ENCODE data around the gene LTC4S. TPM values are rescaled to one million over a fixed set of nuclear protein-coding genes. Genes with fewer than 3 reads are reported as not detected.

Gene LTC4S
- total and polyA plus RNA-seq, 4 donors, result 1.9 to 10.7 (median 8.4) TPM

DNA sequence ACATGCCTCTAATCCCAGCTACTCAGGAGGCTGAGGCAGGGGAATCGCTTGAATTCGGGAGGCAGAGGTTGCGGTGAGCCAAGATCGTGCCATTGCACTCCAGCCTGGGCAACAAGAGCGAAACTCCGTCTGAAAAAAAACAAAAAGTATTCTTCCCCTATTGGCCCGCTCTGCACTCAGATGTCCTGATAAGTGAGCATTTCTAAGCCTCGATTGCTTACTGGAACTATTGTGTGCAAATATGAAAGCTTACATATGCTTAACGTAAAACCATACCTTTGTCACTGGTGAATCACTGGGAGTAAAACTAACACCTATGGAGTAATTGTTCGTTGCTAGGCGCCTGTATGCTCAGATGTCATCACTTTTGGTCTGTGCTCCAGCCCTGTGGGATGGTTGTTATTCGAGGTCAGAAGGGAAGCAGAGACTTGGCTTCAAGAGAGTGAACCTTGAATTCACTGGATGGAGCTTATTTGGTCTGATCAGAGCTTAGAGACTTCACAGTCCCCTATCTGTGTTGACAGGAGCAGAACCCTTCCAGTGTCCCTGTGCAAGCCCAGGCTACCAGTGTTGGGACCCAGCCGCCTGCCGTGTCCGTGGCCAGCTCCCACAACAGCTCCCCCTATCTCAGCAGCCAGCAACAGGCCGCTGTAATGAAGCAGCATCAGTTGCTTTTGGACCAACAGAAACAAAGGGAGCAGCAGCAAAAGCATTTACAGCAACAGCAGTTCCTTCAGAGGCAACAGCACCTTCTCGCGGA, 25.3 kb upstream of the LTC4S start:
- no peak for DNase-seq (ENCODE audit: low read depth in 4 of 6, low spot score in 6 of 6)
- peaks cover 3% of the 10 kb centered on the region for H3K4me1 ChIP-seq (ENCODE audit: control insufficient read depth, insufficient read depth, low read length)
- H3K27ac ChIP-seq (ENCODE audit: low read depth, low read length), result no peak overlapping the region
- WGBS (ENCODE audit: insufficient coverage), result 89% methylated on average over 12 of the region's 18 CpGs
- no peaks in the 10 kb centered on the region for H3K27me3 ChIP-seq (ENCODE audit: control insufficient read depth, insufficient read depth, low read length)
- no peaks in the 10 kb centered on the region for H3K9me3 ChIP-seq (ENCODE audit: control insufficient read depth, insufficient read depth, low read length)
- H3K4me3 ChIP-seq (ENCODE audit: low read depth, low read length), result no peak overlapping the region
- peaks cover 67% of the 10 kb centered on the region for H3K36me3 ChIP-seq (ENCODE audit: control insufficient read depth, insufficient read depth, low read length)

DNA sequence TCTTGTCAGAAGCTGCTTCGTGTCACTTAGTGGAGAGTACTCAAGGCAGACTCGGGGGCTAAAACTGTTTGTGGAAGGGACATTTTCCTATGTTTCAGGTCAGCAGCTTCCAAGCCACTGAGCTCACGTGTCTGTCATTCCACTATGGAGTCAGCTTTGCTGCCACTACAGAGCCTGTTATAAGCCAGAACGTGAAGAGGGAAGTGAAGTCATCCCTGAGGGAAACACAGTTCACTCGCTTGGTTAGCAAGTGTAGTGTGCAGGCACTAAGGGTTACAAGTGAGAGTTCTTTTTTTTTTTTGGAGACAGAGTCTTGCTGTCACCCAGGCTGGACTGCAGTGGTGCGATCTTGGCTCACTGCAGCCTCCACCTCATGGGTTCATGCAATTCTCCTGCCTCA, 24.5 kb upstream of the LTC4S start:
- Histone ChIP-seq H3K9me3 (ENCODE audit: control insufficient read depth, insufficient read depth, low read length) (no peaks in the 10 kb centered on the region), H3K36me3 (ENCODE audit: control insufficient read depth, insufficient read depth, low read length) (peaks cover 74% of the 10 kb centered on the region), H3K4me1 (ENCODE audit: control insufficient read depth, insufficient read depth, low read length) (no peaks in the 10 kb centered on the region), H3K4me3 (ENCODE audit: low read depth, low read length) (no peak overlapping the region), H3K27ac (ENCODE audit: low read depth, low read length) (no peak overlapping the region), H3K27me3 (ENCODE audit: control insufficient read depth, insufficient read depth, low read length) (no peaks in the 10 kb centered on the region)
- DNase-seq (ENCODE audit: low read depth in 4 of 6, low spot score in 6 of 6), result no peak
- 88% methylated on average over 6 of the region's 6 CpGs for WGBS (ENCODE audit: insufficient coverage)

DNA sequence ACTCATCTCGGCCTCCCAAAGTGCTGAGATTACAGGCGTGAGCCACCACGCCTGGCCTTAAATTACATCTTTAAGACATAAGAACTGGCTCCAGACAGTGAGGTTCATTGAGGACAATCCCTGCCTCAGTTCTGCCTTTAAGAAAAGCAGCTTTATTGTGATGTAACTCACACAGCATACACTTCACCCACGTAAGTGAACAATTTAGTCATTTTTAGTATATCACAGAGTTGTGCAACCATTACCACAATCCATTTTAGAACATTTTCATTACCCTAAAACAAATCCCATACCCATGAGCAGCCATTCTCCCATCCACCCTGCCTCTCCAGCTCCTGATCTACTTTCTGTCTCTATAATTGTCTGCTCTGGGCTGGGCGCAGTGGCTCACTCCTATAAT, 24.0 kb upstream of the LTC4S start:
- H3K36me3 ChIP-seq (ENCODE audit: control insufficient read depth, insufficient read depth, low read length), result peaks cover 79% of the 10 kb centered on the region
- no peaks in the 10 kb centered on the region for H3K4me1 ChIP-seq (ENCODE audit: control insufficient read depth, insufficient read depth, low read length)
- H3K27me3 ChIP-seq (ENCODE audit: control insufficient read depth, insufficient read depth, low read length), result no peaks in the 10 kb centered on the region
- no peak overlapping the region for H3K4me3 ChIP-seq (ENCODE audit: low read depth, low read length)
- no peak for DNase-seq (ENCODE audit: low read depth in 4 of 6, low spot score in 6 of 6)
- no peak overlapping the region for H3K27ac ChIP-seq (ENCODE audit: low read depth, low read length)
- 100% methylated on average over 4 of the region's 5 CpGs for whole genome bisulfite sequencing (ENCODE audit: insufficient coverage)
- H3K9me3 ChIP-seq (ENCODE audit: control insufficient read depth, insufficient read depth, low read length), result no peaks in the 10 kb centered on the region

DNA sequence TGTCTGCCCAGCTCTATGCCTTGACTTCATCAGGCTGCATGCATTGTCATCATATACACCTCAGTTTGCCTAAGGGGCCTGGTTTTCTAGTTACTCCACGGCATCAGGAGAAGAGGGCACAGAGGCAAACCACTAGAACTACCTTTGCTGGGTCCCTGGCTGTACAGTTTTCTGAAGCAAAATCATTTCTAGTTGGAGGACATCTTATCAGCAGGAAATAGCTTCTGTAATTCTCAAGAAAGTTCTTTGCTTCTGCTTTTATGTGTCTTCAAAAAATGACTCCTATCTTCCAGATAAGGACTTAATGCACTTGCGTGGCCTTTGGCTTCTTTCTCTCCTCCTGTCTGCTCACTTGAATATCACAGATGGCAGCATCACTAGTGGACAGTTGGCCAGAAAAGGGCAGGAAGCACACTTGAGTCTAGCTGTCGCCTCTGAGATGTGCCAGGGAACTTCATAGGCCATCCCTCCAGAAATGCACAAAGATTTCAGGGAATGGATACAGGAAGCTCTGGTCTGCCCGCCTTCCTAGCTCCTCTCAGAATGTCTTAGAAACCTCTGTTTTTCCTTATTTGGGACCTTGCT, 22.4 kb upstream of the LTC4S start:
- no peak overlapping the region for H3K4me3 ChIP-seq (ENCODE audit: low read depth, low read length)
- no peak for DNase-seq (ENCODE audit: low read depth in 4 of 6, low spot score in 6 of 6)
- no peak overlapping the region for H3K27ac ChIP-seq (ENCODE audit: low read depth, low read length)
- 97% methylated on average over 4 of the region's 4 CpGs for WGBS (ENCODE audit: insufficient coverage)
- no peaks in the 10 kb centered on the region for H3K27me3 ChIP-seq (ENCODE audit: control insufficient read depth, insufficient read depth, low read length)
- peaks cover 75% of the 10 kb centered on the region for H3K36me3 ChIP-seq (ENCODE audit: control insufficient read depth, insufficient read depth, low read length)
- H3K4me1 ChIP-seq (ENCODE audit: control insufficient read depth, insufficient read depth, low read length), result no peaks in the 10 kb centered on the region
- H3K9me3 ChIP-seq (ENCODE audit: control insufficient read depth, insufficient read depth, low read length), result no peaks in the 10 kb centered on the region

DNA sequence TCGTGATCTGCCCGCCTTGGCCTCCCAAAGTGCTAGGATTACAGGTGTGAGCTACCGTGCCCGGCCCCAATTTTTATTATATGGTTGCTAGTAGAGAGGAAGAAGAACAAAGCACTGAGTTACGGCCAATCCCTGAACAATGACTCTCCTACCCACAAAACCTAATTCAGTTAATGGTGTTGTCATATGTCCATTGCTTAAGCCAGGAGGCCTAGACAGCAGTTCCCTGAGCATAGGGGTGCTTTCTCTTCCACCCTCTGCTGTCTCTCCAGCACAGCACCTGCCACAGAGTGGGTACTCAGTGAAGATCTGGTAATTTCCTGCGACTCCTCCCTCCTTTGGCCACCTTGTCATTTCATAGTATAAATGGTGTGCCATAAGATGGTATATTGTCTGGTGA, 21.4 kb upstream of the LTC4S start:
- Histone ChIP-seq H3K4me3 (ENCODE audit: low read depth, low read length) (no peak overlapping the region), H3K36me3 (ENCODE audit: control insufficient read depth, insufficient read depth, low read length) (peaks cover 78% of the 10 kb centered on the region), H3K27ac (ENCODE audit: low read depth, low read length) (no peak overlapping the region), H3K4me1 (ENCODE audit: control insufficient read depth, insufficient read depth, low read length) (no peaks in the 10 kb centered on the region), H3K9me3 (ENCODE audit: control insufficient read depth, insufficient read depth, low read length) (no peaks in the 10 kb centered on the region), H3K27me3 (ENCODE audit: control insufficient read depth, insufficient read depth, low read length) (no peaks in the 10 kb centered on the region)
- DNase-seq (ENCODE audit: low read depth in 4 of 6, low spot score in 6 of 6), result no peak
- WGBS (ENCODE audit: insufficient coverage), result 100% methylated on average over 2 of the region's 6 CpGs

DNA sequence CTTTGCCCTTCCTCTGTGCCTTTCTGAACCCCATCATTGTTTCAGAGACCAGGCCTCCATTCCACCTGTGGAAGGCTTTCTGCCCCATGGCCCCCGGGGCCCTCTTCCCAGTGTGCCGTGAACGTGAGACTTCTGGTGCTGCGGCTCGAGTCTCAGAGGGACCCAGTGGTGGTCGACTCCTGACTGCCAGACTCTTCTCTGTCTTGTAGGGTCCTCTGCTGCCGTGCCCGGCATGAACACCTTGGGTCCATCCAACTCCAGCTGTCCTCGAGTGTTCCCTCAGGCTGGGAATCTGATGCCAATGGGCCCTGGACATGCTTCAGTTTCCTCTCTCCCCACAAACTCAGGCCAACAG, 20.1 kb upstream of the LTC4S start:
- peaks cover 83% of the 10 kb centered on the region for H3K36me3 ChIP-seq (ENCODE audit: control insufficient read depth, insufficient read depth, low read length)
- WGBS (ENCODE audit: insufficient coverage), result 98% methylated on average over 9 of the region's 9 CpGs

DNA sequence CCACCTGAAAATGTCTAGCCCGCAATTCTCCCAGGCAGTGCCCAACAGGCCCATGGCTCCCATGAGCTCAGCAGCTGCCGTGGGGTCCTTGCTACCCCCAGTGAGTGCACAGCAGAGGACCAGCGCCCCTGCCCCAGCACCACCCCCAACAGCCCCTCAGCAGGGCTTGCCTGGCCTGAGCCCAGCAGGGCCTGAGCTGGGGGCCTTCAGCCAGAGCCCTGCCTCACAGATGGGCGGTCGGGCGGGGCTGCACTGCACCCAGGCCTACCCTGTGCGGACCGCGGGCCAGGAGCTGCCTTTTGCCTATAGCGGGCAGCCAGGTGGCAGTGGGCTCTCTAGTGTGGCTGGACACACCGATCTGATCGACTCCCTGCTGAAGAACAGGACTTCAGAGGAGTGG, 19.3 kb upstream of the LTC4S start:
- Histone ChIP-seq H3K36me3 (ENCODE audit: control insufficient read depth, insufficient read depth, low read length) (peaks cover 85% of the 10 kb centered on the region), H3K27ac (ENCODE audit: low read depth, low read length) (no peak overlapping the region), H3K4me3 (ENCODE audit: low read depth, low read length) (no peak overlapping the region), H3K4me1 (ENCODE audit: control insufficient read depth, insufficient read depth, low read length) (peaks cover 3% of the 10 kb centered on the region), H3K27me3 (ENCODE audit: control insufficient read depth, insufficient read depth, low read length) (no peaks in the 10 kb centered on the region), H3K9me3 (ENCODE audit: control insufficient read depth, insufficient read depth, low read length) (no peaks in the 10 kb centered on the region)
- WGBS (ENCODE audit: insufficient coverage), result 93% methylated on average over 11 of the region's 12 CpGs
- DNase-seq (ENCODE audit: low read depth in 4 of 6, low spot score in 6 of 6), result no peak

More for the DNA sequence above, 20.1 kb upstream of the LTC4S start:
- no peak overlapping the region for H3K4me3 ChIP-seq (ENCODE audit: low read depth, low read length)
- peaks cover 3% of the 10 kb centered on the region for H3K4me1 ChIP-seq (ENCODE audit: control insufficient read depth, insufficient read depth, low read length)
- no peak overlapping the region for H3K27ac ChIP-seq (ENCODE audit: low read depth, low read length)
- H3K9me3 ChIP-seq (ENCODE audit: control insufficient read depth, insufficient read depth, low read length), result no peaks in the 10 kb centered on the region
- no peak for DNase-seq (ENCODE audit: low read depth in 4 of 6, low spot score in 6 of 6)
- no peaks in the 10 kb centered on the region for H3K27me3 ChIP-seq (ENCODE audit: control insufficient read depth, insufficient read depth, low read length)

DNA sequence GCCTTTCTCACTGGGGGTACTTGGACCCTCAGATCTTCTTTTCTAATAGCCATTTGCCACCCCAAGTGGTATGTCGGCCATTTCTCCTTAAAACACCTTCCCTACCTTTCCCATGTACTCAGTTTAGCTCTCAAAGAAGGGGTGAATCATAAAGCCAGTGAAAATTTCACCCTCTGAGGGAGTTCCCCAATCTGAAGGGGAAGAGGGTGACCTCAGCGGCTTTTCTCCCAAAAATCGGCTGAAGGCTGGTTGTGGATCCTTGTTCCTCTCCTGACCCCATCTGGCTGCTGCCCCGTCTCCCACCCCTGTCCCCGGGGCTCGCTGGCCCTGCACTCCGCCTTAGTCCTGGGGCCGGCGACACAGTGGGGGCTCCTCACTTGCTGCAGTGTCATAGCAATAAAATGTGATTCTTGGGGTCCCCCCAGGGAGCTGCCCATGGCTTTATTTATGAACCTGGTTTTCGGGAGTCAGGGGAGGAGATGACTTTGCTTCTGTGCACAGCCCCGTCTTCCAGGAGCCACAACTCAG, 17.3 kb upstream of the LTC4S start:
- peaks cover 83% of the 10 kb centered on the region for H3K36me3 ChIP-seq (ENCODE audit: control insufficient read depth, insufficient read depth, low read length)
- H3K27me3 ChIP-seq (ENCODE audit: control insufficient read depth, insufficient read depth, low read length), result no peaks in the 10 kb centered on the region
- DNase-seq (ENCODE audit: low read depth in 4 of 6, low spot score in 6 of 6), result no peak
- WGBS (ENCODE audit: insufficient coverage), result 94% methylated on average over 6 of the region's 11 CpGs
- H3K4me1 ChIP-seq (ENCODE audit: control insufficient read depth, insufficient read depth, low read length), result peaks cover 3% of the 10 kb centered on the region
- H3K9me3 ChIP-seq (ENCODE audit: control insufficient read depth, insufficient read depth, low read length), result no peaks in the 10 kb centered on the region
- H3K4me3 ChIP-seq (ENCODE audit: low read depth, low read length), result no peak overlapping the region
- H3K27ac ChIP-seq (ENCODE audit: low read depth, low read length), result no peak overlapping the region

DNA sequence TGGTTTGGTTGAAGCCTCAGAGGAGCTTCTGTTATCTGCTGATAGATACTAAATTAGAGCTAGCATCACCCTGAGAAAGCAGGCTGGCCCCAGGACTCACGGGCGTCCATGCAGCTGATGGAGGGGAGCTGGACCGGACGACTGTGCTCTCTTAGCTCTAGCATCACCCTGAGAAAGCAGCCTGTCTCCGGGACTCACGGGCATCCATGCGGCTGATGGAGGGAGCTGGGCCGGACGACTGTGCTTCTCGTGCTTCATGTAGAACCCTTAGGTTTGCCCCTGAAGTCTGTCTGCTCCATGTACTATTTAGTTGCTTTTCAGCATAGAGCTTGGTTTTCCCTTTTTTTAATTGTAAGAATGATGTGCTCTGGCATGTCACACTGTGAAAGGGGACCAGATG, 16.3 kb upstream of the LTC4S start:
- peaks cover 80% of the 10 kb centered on the region for H3K36me3 ChIP-seq (ENCODE audit: control insufficient read depth, insufficient read depth, low read length)
- WGBS (ENCODE audit: insufficient coverage), result 88% methylated on average over 10 of the region's 10 CpGs
- H3K27ac ChIP-seq (ENCODE audit: low read depth, low read length), result no peak overlapping the region

DNA sequence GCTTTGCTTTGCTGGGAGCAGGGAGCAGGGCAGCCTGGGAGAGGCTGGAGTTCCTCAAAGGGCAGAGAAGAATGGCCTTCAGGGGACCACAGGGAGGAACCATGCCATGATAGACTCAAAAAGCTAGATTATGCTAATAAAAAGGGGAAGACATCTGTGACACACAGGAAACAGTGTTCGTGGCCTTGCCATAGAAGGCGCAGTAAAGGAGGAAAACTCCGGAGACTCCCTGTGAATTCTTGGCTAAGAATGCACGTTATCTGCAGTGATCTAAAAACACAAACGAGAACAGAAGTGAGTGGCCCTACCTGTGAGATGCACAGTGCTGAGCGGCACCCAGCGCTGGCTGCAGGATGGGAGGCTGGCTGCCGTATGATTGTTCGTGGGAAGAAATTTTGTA, 15.9 kb upstream of the LTC4S start:
- WGBS (ENCODE audit: insufficient coverage), result 68% methylated on average over 9 of the region's 9 CpGs
- no peak for DNase-seq (ENCODE audit: low read depth in 4 of 6, low spot score in 6 of 6)
- Histone ChIP-seq H3K4me3 (ENCODE audit: low read depth, low read length) (no peak overlapping the region), H3K36me3 (ENCODE audit: control insufficient read depth, insufficient read depth, low read length) (peaks cover 78% of the 10 kb centered on the region), H3K4me1 (ENCODE audit: control insufficient read depth, insufficient read depth, low read length) (peaks cover 3% of the 10 kb centered on the region), H3K27me3 (ENCODE audit: control insufficient read depth, insufficient read depth, low read length) (no peaks in the 10 kb centered on the region), H3K9me3 (ENCODE audit: control insufficient read depth, insufficient read depth, low read length) (no peaks in the 10 kb centered on the region), H3K27ac (ENCODE audit: low read depth, low read length) (no peak overlapping the region)

More for the DNA sequence above, 16.3 kb upstream of the LTC4S start:
- Histone ChIP-seq H3K9me3 (ENCODE audit: control insufficient read depth, insufficient read depth, low read length) (no peaks in the 10 kb centered on the region), H3K27me3 (ENCODE audit: control insufficient read depth, insufficient read depth, low read length) (no peaks in the 10 kb centered on the region), H3K4me3 (ENCODE audit: low read depth, low read length) (no peak overlapping the region), H3K4me1 (ENCODE audit: control insufficient read depth, insufficient read depth, low read length) (peaks cover 3% of the 10 kb centered on the region)
- DNase-seq (ENCODE audit: low read depth in 4 of 6, low spot score in 6 of 6), result no peak

All from spinal cord (tissue), 10 donors.